ENCODE measurements around the gene TEAD2.
"Not testable (repeated sequence)": the region's sequence is repeated elsewhere in the genome, so short reads cannot be mapped to it uniquely, and the experiment has no call there.

Gene TEAD2

GRCh38 chr19:49389406-49389805 lies 27.2 kb upstream of the TEAD2 start:
- H3K4me1 ChIP-seq: peaks cover 63% of the 10 kb centered on the region
- H4K20me1 ChIP-seq: no peaks in the 10 kb centered on the region
- H3K4me2 ChIP-seq: no peak overlapping the region
- TF ChIP-seq Cebpa-rat (IDR thresholded peaks at IDR 0.05): no peak
- no peak overlapping the region for H3K9ac ChIP-seq
- peaks cover 5% of the 10 kb centered on the region; the same call in 1 of the 2 replicates for H3K27me3 ChIP-seq
- H3K4me3 ChIP-seq: no peak overlapping the region
- no peak overlapping the region for H3K27ac ChIP-seq
- no peaks in the 10 kb centered on the region for H3K36me3 ChIP-seq
- no peaks in the 10 kb centered on the region for H3K9me3 ChIP-seq

GRCh38 chr19:49387936-49388372 lies 25.7 kb upstream of the TEAD2 start, which contains the start of gene KASH5:
KASH5 (plus strand) TSS chr19:49388249; CDS start chr19:49390884, 2,635 bp downstream.
- H3K4me3 ChIP-seq: no peak within 1 kb of the TSS
- no peaks in the 10 kb centered on the region for H4K20me1 ChIP-seq
- peak within 1 kb of the TSS; percentile 63 for H3K4me2 ChIP-seq
- H3K9me3 ChIP-seq: peaks cover 8% of the 10 kb centered on the region
- H3K27ac ChIP-seq: no peak within 1 kb of the TSS
- peaks cover 53% of the 10 kb centered on the region for H3K4me1 ChIP-seq
- H3K36me3 ChIP-seq: no peaks in the 10 kb centered on the region
- no peak for TF ChIP-seq Cebpa-rat (IDR thresholded peaks at IDR 0.05)
- H3K9ac ChIP-seq: no peak within 1 kb of the TSS
- H3K27me3 ChIP-seq: peaks cover 5% of the 10 kb centered on the region; the same call in 1 of the 2 replicates

- H3K9ac ChIP-seq: no peak overlapping the region
Measured at GRCh38 chr19:49383599-49383998, 21.4 kb upstream of the TEAD2 start.

GRCh38 chr19:49382639-49383038 lies 20.4 kb upstream of the TEAD2 start:
- H3K9me3 ChIP-seq: peaks cover 23% of the 10 kb centered on the region
- H3K27me3 ChIP-seq: no peaks in the 10 kb centered on the region
- no peaks in the 10 kb centered on the region for H3K36me3 ChIP-seq
- H3K4me3 ChIP-seq: no peak overlapping the region
- TF ChIP-seq Cebpa-rat (IDR thresholded peaks at IDR 0.05): no peak
- H4K20me1 ChIP-seq: no peaks in the 10 kb centered on the region
- peaks cover 31% of the 10 kb centered on the region for H3K4me1 ChIP-seq
- H3K4me2 ChIP-seq: no peak overlapping the region
- no peak overlapping the region for H3K27ac ChIP-seq
- H3K9ac ChIP-seq: no peak overlapping the region

More at GRCh38 chr19:49383599-49383998, 21.4 kb upstream of the TEAD2 start:
- Histone ChIP-seq H3K4me3 (no peak overlapping the region), H4K20me1 (no peaks in the 10 kb centered on the region), H3K4me2 (no peak overlapping the region), H3K27ac (no peak overlapping the region), H3K27me3 (no peaks in the 10 kb centered on the region), H3K4me1 (peaks cover 34% of the 10 kb centered on the region), H3K36me3 (no peaks in the 10 kb centered on the region), H3K9me3 (peaks cover 23% of the 10 kb centered on the region)
- no peak for TF ChIP-seq Cebpa-rat (IDR thresholded peaks at IDR 0.05)

- Histone ChIP-seq H3K27ac (no peak overlapping the region), H3K9ac (no peak overlapping the region), H3K4me3 (no peak overlapping the region), H3K4me1 (peaks cover 24% of the 10 kb centered on the region), H3K4me2 (0 out of 2 replicates have a peak overlapping the region, but pooled peaks have one; percentile 31), H3K9me3 (peaks cover 23% of the 10 kb centered on the region), H3K27me3 (no peaks in the 10 kb centered on the region), H4K20me1 (no peaks in the 10 kb centered on the region), H3K36me3 (no peaks in the 10 kb centered on the region)
- no peak for TF ChIP-seq Cebpa-rat (IDR thresholded peaks at IDR 0.05)
Measured at GRCh38 chr19:49380391-49380790, 18.2 kb upstream of the TEAD2 start.

GRCh38 chr19:49378512-49378911 lies 16.3 kb upstream of the TEAD2 start:
- H3K4me3 ChIP-seq: no peak overlapping the region
- H3K27ac ChIP-seq: no peak overlapping the region
- no peak for TF ChIP-seq Cebpa-rat (IDR thresholded peaks at IDR 0.05)
- H3K36me3 ChIP-seq: no peaks in the 10 kb centered on the region
- H3K27me3 ChIP-seq: no peaks in the 10 kb centered on the region
- peak overlapping the region; percentile 6; the same call in 1 of the 2 replicates for H3K4me2 ChIP-seq
- no peaks in the 10 kb centered on the region for H4K20me1 ChIP-seq
- peaks cover 21% of the 10 kb centered on the region for H3K9me3 ChIP-seq
- H3K4me1 ChIP-seq: peaks cover 37% of the 10 kb centered on the region
- H3K9ac ChIP-seq: no peak overlapping the region

- peaks cover 38% of the 10 kb centered on the region for H3K4me1 ChIP-seq
- no peaks in the 10 kb centered on the region for H3K36me3 ChIP-seq
- H3K27ac ChIP-seq: no peak overlapping the region
- H4K20me1 ChIP-seq: no peaks in the 10 kb centered on the region
- H3K4me3 ChIP-seq: no peak overlapping the region
- H3K9ac ChIP-seq: no peak overlapping the region
- H3K9me3 ChIP-seq: peaks cover 13% of the 10 kb centered on the region
- no peak for TF ChIP-seq Cebpa-rat (IDR thresholded peaks at IDR 0.05)
- H3K27me3 ChIP-seq: no peaks in the 10 kb centered on the region
- peak overlapping the region; percentile 77; the same call in 1 of the 2 replicates for H3K4me2 ChIP-seq
Measured at GRCh38 chr19:49374665-49375434, 12.6 kb upstream of the TEAD2 start.

GRCh38 chr19:49373174-49373573 lies 11.0 kb upstream of the TEAD2 start:
- peak overlapping the region; percentile 77 for H3K4me2 ChIP-seq
- not testable (repeated sequence) for H3K27ac ChIP-seq, H3K4me3 ChIP-seq, H4K20me1 ChIP-seq, H3K36me3 ChIP-seq, H3K27me3 ChIP-seq, H3K9ac ChIP-seq
- H3K9me3 ChIP-seq: peaks cover 30% of the 10 kb centered on the region
- H3K4me1 ChIP-seq: peaks cover 21% of the 10 kb centered on the region

- no peaks in the 10 kb centered on the region for H4K20me1 ChIP-seq
- 0 out of 2 replicates have a peak, but pooled peaks have one; percentile 16 for TF ChIP-seq Cebpa-rat (IDR thresholded peaks at IDR 0.05)
- no peak overlapping the region for H3K4me2 ChIP-seq
- H3K9ac ChIP-seq: no peak overlapping the region
- peaks cover 19% of the 10 kb centered on the region for H3K4me1 ChIP-seq
- peaks cover 35% of the 10 kb centered on the region for H3K9me3 ChIP-seq
- no peak overlapping the region for H3K27ac ChIP-seq
- no peak overlapping the region for H3K4me3 ChIP-seq
- H3K27me3 ChIP-seq: no peaks in the 10 kb centered on the region
- no peaks in the 10 kb centered on the region for H3K36me3 ChIP-seq
Measured at GRCh38 chr19:49371184-49371583, 9.0 kb upstream of the TEAD2 start.

GRCh38 chr19:49368711-49369358 lies 6.6 kb upstream of the TEAD2 start:
- Histone ChIP-seq H3K9ac (no peak overlapping the region), H3K9me3 (peaks cover 35% of the 10 kb centered on the region), H3K36me3 (no peaks in the 10 kb centered on the region), H3K4me2 (no peak overlapping the region), H3K27me3 (peaks cover 15% of the 10 kb centered on the region), H3K4me3 (no peak overlapping the region), H4K20me1 (no peaks in the 10 kb centered on the region), H3K4me1 (peaks cover 9% of the 10 kb centered on the region), H3K27ac (no peak overlapping the region)
- no peak for TF ChIP-seq Cebpa-rat (IDR thresholded peaks at IDR 0.05)
